Body of pancreas (tissue), 4 donors: ENCODE measurements around the gene ZBTB49.

Experiments used
- POLR2A ChIP-seq, 3 donors: fragments of 450-650 bp; IDR thresholded peaks; one replicate each; pipeline ENCODE4 v1.6.1; 2016; ENCODE audit warnings: antibody characterized with exemption in 3 of 3, mild to moderate bottlenecking in 2 of 3
- TF ChIP-seq, protein P1 (sequence below), 7 experiments: fragments of 450-650 bp in 4 of 7; fragments of 200-600 bp in 3 of 7; sonication (generic) in 3 of 7; IDR thresholded peaks; one replicate each; pipeline ENCODE4 v1.5.1; 2016 to 2019; ENCODE audit warnings: antibody characterized with exemption in 7 of 7

DNA sequence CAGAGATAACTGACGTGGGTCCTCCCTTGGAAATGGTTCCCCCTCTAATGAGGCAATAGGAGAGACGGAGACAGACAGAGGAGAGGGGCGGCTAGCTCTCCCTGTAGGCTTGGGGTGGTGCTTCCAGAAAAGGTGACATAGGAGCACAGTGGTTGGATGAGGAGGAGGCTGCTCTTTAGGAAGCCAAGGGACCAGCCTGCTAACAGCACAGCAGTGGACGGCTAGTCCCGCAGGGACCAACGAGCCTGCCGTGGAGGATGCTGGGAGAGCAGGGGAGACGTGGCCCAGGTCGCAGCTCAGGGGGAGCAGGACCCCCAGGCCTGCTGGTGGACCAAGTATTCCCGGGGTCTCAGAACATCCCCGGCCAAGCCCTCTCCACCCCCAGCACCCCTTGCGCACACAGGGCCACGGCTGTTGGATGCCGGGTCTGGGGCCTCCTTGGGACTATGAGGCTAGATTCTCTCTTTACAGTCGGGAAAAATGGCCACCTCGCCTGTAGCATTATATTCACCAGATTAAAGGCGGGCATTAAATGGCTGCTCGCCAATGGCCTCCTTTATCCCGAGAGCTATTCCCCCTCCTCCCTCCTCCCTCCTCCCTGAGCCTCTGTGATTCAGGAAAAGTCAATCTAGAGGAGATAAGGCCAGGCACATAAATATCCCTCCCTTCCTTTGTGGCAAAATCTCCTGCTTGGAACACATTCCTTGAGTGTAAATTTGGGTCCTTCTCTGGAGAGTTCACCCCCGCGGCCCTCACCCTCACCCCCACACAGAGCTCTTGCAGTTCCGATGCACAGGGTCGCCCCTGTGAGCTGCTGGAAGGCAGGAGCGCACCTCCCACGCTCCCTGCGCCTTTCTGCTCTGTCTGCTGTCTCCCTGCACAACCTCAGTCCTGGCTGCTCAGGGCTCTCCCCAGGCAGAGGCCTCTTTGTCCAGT is 66.3 kb downstream of the ZBTB49 start:
- TF ChIP-seq, protein P1, sequence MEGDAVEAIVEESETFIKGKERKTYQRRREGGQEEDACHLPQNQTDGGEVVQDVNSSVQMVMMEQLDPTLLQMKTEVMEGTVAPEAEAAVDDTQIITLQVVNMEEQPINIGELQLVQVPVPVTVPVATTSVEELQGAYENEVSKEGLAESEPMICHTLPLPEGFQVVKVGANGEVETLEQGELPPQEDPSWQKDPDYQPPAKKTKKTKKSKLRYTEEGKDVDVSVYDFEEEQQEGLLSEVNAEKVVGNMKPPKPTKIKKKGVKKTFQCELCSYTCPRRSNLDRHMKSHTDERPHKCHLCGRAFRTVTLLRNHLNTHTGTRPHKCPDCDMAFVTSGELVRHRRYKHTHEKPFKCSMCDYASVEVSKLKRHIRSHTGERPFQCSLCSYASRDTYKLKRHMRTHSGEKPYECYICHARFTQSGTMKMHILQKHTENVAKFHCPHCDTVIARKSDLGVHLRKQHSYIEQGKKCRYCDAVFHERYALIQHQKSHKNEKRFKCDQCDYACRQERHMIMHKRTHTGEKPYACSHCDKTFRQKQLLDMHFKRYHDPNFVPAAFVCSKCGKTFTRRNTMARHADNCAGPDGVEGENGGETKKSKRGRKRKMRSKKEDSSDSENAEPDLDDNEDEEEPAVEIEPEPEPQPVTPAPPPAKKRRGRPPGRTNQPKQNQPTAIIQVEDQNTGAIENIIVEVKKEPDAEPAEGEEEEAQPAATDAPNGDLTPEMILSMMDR (IDR thresholded peaks at IDR 0.05), result no peak
- no peak for TF ChIP-seq POLR2A (IDR thresholded peaks at IDR 0.05)
